ENCODE results near the gene RNF112.

Gene RNF112

DNA sequence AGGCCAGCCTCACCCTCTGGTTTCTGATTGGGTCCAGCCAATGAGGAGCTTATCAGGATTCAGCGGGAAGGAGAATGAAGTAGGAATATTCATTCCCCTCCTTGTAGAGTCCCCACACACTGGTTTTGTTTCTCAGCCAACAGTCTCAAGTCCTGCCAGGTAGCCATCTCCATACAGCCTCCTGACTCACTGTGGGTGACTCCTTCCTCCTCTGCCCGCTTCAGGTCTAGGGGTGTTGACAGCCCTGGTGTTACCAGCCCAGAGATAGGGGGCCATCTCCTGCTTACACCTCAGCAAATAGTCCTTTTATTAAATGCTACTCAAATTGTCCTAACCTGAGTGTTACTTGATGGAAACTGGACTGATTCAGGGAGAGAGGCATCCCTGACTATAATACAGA, 20.1 kb upstream of the RNF112 start:
- no peak for DNase-seq

GRCh38 chr17:19391432-19391831, 19.6 kb upstream of the RNF112 start:
- no peak for DNase-seq

GRCh38 chr17:19392303-19392702, 18.7 kb upstream of the RNF112 start:
- no peak for DNase-seq

DNA sequence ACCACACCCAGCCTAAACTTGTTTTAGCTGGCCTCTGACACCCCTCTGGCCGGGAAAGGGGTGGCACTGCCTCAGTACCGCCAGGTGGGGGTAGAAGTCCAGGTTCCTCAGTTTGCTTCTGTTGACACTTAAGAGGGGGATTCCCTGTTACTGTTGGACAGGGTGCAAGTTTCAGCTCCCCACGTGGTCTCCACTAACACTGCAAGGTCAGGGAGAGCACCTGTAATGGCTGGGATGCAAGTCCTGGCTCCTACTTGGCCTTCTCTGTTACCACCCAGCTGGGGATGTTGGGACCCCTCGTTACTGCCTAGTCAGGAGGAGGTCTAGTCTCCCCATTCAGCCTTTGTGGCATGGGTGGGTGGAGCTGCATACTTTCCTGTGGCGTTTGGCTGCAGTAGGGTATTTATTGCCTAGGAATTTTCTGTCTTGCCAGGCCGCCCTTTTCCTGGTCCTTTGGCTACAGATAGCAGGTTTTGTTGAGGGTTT, 13.4 kb upstream of the RNF112 start:
- no peak for DNase-seq

- peak; percentile 85 to 96 for DNase-seq
These were observed 12.5 kb upstream of the RNF112 start for GRCh38 chr17:19398301-19399181.

DNA sequence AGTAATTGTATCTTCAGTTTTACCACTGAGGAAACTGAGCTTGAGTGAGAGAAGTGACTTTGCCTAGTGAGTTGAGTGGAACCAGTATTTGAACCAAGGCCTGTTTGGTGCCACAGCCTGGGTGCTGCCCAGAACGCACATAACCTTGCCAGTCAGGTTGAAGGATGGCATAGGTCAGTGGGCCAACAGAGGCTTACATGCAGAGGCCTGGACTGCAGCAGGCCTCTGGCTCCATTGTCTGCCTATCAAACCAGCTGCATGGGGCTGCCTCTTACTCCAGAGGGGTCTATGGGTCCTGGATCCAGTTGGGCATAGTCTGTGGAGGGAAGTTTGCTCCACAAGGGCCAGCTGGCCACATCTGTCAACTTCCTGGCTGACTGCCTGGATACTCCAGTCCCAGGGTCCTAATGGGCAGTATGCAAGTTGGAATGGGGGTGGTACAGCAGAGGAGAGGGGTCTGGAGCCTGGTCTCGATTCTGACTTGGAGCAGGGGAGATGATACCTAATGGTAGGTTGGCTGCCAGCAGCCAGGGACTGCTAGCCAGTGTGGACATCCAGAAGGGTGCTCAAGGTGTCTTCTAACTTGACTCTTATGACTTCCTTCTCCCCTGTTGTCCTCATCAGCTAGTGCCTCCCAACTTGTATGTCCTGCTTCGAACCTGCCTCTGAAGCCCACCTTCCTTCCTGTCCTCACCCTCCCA, 11.1 kb upstream of the RNF112 start:
- no peak for DNase-seq

DNA sequence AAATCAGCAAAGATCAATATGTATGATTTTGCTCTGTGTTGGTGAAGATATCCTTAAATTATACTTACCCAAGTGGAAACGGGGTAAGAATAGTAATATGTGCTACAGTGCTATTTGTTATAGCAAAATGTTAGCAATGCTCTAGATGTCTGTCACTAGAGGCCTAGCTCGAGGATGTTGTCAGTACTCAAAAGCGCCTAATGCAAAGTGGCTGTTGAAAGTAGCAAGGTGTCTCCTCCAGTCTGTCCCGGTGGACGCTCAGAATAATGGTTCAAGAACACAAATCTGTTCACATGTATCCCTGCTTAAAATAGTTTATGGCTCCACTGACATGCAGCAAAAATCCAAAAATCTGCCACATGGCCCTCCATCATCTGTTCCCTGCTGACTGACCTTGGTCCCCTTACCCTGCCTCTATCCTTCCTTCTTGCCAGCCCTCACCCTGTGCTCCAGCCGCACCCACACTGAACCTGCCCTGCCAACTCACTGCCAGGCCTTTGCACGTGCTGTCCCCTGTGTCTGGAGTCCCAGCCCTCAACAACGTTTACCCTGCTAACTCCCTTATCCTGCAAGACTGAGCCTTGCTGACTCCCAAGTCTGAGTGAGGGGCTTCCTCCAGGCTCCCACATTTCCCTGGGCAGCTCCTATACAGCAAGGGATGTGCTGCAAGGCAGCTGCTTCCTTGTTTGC, 9.6 kb upstream of the RNF112 start:
- DNase-seq: no peak

DNA sequence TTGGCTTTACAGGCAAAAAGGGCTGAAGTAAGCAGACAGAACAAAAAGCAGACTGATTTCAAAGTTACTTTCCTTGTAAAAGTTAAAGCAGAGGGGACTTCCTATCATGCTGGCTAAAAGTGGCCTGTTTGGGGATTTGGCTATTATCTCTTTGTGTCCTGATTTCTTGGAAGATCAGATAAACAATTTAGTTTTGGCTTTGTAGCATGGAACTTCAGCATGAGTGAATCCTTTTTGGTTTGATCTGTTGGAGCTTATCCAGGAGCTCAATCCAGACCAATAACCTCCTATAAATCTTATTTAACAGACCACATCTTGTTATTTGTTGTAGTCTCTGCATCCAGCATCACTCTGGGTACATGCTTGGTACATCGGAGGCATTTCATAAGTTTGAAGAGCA, 8.9 kb upstream of the RNF112 start:
- no peak for DNase-seq

GRCh38 chr17:19403021-19403420, 8.0 kb upstream of the RNF112 start:
- DNase-seq: no peak

GRCh38 chr17:19404264-19404663, 6.8 kb upstream of the RNF112 start:
- DNase-seq: no peak

- no peak for DNase-seq
These were observed 5.9 kb upstream of the RNF112 start for GRCh38 chr17:19405114-19405513.

- no peak for DNase-seq
These were observed 3.3 kb upstream of the RNF112 start for GRCh38 chr17:19407601-19408345.

GRCh38 chr17:19408346-19408710, 2.7 kb upstream of the RNF112 start:
- no peak for DNase-seq

GRCh38 chr17:19409066-19409465, 2.0 kb upstream of the RNF112 start:
- DNase-seq: no peak

- DNase-seq: no peak
These were observed 1.5 kb upstream of the RNF112 start for GRCh38 chr17:19409509-19409908.

GRCh38 chr17:19410091-19410490, 941 bp upstream of the RNF112 start:
- DNase-seq: no peak

GRCh38 chr17:19411631-19412030, 599 bp downstream of the RNF112 start:
- DNase-seq: no peak

GRCh38 chr17:19412510-19412909, 1.5 kb downstream of the RNF112 start:
- DNase-seq: no peak

DNA sequence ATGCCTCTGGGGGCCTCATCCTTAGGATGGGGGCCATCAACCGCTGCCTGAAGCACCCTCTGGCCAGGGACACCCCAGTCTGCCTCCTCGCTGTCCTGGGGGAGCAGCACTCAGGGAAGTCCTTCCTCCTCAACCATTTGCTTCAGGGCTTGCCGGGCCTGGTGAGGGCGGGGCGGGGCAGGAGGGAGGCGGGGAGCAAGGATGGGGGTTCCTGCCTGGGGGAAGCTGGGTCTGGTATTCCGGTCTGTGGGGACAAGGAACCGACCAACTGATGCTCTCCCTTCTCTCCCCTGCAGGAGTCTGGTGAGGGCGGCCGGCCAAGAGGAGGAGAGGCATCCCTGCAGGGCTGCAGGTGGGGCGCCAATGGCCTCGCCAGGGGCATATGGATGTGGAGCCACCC, 2.0 kb downstream of the RNF112 start:
- no peak for DNase-seq

DNA sequence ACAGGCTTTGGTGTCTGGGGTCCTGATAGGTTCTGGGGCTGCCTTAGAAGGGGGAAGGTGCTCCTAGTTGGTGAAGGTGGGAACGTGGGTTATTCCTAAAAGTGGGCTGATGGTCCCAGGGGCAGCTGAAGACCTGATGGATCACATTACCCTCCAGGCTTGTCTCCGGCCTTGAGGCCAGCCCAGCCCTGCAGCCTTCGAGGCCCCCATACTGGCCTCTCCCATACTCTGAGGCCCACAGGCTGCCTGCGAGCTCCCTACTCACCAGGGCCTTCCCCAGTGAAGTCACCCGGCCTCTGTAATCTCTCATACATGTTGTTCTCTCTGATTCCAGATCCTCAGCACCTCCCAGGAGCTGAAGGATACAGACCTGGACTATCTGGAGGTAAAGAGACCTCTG, 2.7 kb downstream of the RNF112 start:
- no peak for DNase-seq

- DNase-seq: no peak
These were observed 3.6 kb downstream of the RNF112 start for GRCh38 chr17:19414396-19415280.

GRCh38 chr17:19415311-19415710, 4.3 kb downstream of the RNF112 start:
- DNase-seq: no peak

All from inflammatory macrophage treated with lipopolysaccharide for 1 hour (primary cell).